Keratinocyte (primary cell): ENCODE measurements around the gene CREB3. TPM values are rescaled to one million over a fixed set of nuclear protein-coding genes. Genes with fewer than 3 reads are reported as not detected.

Experiments
- DNase-seq: peaks from one replicate; pipeline ENCODE4 v3.0.0-alpha.2; 2011; ENCODE audit warnings: low read depth, missing footprints, low spot score
- FAIRE-seq: peaks from 2 replicates; lab custom pipeline; 2011; peaks lifted over from hg19 to GRCh38; lab: Jason Lieb, UNC
- H2AFZ ChIP-seq: 2 replicates; pipeline ENCODE4 v1.6.0; 2012; ENCODE audit warnings: low read length, control low read depth, inconsistent platforms; ENCODE audit not compliant: control insufficient read depth
- H3K27ac ChIP-seq: 2 replicates; pipeline ENCODE4 v1.5.1; 2011; ENCODE audit warnings: low read length; ENCODE audit not compliant: control insufficient read depth, insufficient read depth
- H3K27me3 ChIP-seq: 3 replicates; pipeline ENCODE4 v1.6.0; 2011; ENCODE audit warnings: low read length; ENCODE audit not compliant: control insufficient read depth, insufficient read depth; ENCODE audit errors: extremely low read depth
- H3K36me3 ChIP-seq, 2 experiments: 2 replicates in 1 of 2; 3 replicates in 1 of 2; pipeline ENCODE4 v1.5.1; 2011; ENCODE audit warnings: low read length in 2 of 2, mild to moderate bottlenecking in 1 of 2; ENCODE audit not compliant: control insufficient read depth in 2 of 2, insufficient read depth in 2 of 2; ENCODE audit errors: extremely low read depth in 1 of 2
- H3K4me1 ChIP-seq: 3 replicates; pipeline ENCODE4 v1.5.1; 2011; ENCODE audit warnings: low read length; ENCODE audit not compliant: control insufficient read depth, insufficient read depth; ENCODE audit errors: extremely low read depth
- H3K4me2 ChIP-seq: 3 replicates; pipeline ENCODE4 v1.6.0; 2011; ENCODE audit warnings: low read depth, low read length; ENCODE audit not compliant: control insufficient read depth, insufficient read depth; ENCODE audit errors: extremely low read depth
- H3K4me3 ChIP-seq, 3 experiments: fragments of 200-600 bp in 1 of 3; sonication (generic) in 1 of 3; 2 replicates in 2 of 3; 3 replicates in 1 of 3; pipeline ENCODE4 v1.5.1; 2011 to 2016; ENCODE audit warnings: low read length in 3 of 3, mild to moderate bottlenecking in 3 of 3, control low read depth in 2 of 3, inconsistent platforms in 1 of 3, low read depth in 1 of 3, mixed read lengths in 1 of 3, mixed run types in 1 of 3, moderate library complexity in 1 of 3; ENCODE audit not compliant: control insufficient read depth in 2 of 3, insufficient read depth in 2 of 3; ENCODE audit errors: extremely low read depth in 1 of 3
- H3K79me2 ChIP-seq: 2 replicates; pipeline ENCODE4 v1.6.0; 2012; ENCODE audit warnings: low read length; ENCODE audit not compliant: control insufficient read depth, insufficient read depth
- H3K9ac ChIP-seq: 3 replicates; pipeline ENCODE4 v1.6.0; 2011; ENCODE audit warnings: low read length; ENCODE audit not compliant: control insufficient read depth, insufficient read depth; ENCODE audit errors: extremely low read depth
- H3K9me1 ChIP-seq: 3 replicates; pipeline ENCODE4 v1.6.0; 2011; ENCODE audit warnings: low read length; ENCODE audit not compliant: control insufficient read depth, insufficient read depth; ENCODE audit errors: extremely low read depth
- H3K9me3 ChIP-seq: 2 replicates; pipeline ENCODE4 v1.5.1; 2012; ENCODE audit warnings: low read depth, low read length; ENCODE audit not compliant: control insufficient read depth
- H4K20me1 ChIP-seq: 3 replicates; pipeline ENCODE4 v1.6.0; 2011; ENCODE audit warnings: low read length; ENCODE audit not compliant: control insufficient read depth, insufficient read depth; ENCODE audit errors: extremely low read depth
- CTCF ChIP-seq, 3 experiments: IDR thresholded peaks in 1 of 3; conservative IDR thresholded peaks in 1 of 3; optimal IDR thresholded peaks in 1 of 3; 2 replicates in 2 of 3; 3 replicates in 1 of 3; pipeline versions ENCODE3 to v1.5.1; 2011; ENCODE audit warnings: low read length in 3 of 3, mild to moderate bottlenecking in 3 of 3, moderate library complexity in 2 of 3, control low read depth in 1 of 3, inconsistent platforms in 1 of 3; ENCODE audit not compliant: insufficient read depth in 2 of 3; ENCODE audit errors: extremely low read depth in 1 of 3
- EZH2 ChIP-seq: IDR thresholded peaks from one replicate; pipeline ENCODE4 v1.6.1; 2012; ENCODE audit warnings: inconsistent platforms, mild to moderate bottlenecking, low read length, moderate library complexity
- dilution Hi-C: fragments of 300-500 bp; cut with MboI; formaldehyde crosslinking; loops from one replicate; pipeline ENCODE4 v1.7.0; 2020; ENCODE audit warnings: low sequenced_read_pairs; ENCODE audit not compliant: extremely low pct_ligation_motif_present
- polyA plus RNA-seq, 5 experiments: library from polyadenylated mRNA; depleted of rRNA in 3 of 5; stranded (reverse) in 3 of 5; stranded (forward) in 1 of 5; unstranded in 1 of 5; fragments of >200 nt; gene quantifications; 1 replicate in 1 of 5; 2 replicates in 3 of 5; 3 replicates in 1 of 5; pipeline versions ENCODE4 v1.2.1 to v1.2.3, GENCODE V29; 2011 to 2012; ENCODE audit warnings: missing spikeins in 2 of 5, low read depth in 1 of 5, low replicate concordance in 1 of 5

CREB3 gene
- polyA plus RNA-seq, 1 donor (not counting 4 experiments of a cell fraction or from before 2014, with no cell fraction given) = 24.6 TPM

DNA sequence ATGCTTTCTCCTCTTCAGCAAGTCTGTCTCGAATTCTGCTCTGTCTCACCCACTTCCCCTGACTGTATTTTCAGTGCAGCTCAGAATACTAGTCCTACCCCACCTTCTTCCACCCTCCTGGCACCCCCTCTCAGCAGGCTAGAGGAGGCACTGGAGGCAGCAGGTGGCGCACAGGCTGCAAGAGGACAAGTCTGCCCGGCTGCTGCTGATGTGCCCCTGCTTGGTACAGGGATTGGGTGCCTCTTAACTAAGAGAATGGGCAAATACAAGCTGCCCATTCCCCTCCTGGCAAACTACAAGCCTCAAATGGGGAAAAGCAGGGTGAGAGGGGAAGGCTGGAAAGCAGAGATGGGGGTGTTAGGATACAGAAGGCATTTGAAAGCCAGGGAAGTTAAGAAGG is 5.5 kb upstream of the CREB3 start:
- H3K9me1 ChIP-seq = peaks cover 7% of the 10 kb centered on the region
- peaks cover 26% of the 10 kb centered on the region for H4K20me1 ChIP-seq
- no peak overlapping the region for H3K4me3 ChIP-seq
- H3K79me2 ChIP-seq = peaks cover 63% of the 10 kb centered on the region
- peaks cover 31 to 34% of the 10 kb centered on the region in 2 experiments for H3K36me3 ChIP-seq
- H3K9ac ChIP-seq = no peak overlapping the region
- H2AFZ ChIP-seq = no peak overlapping the region
- peaks cover 36% of the 10 kb centered on the region for H3K4me1 ChIP-seq
- H3K9me3 ChIP-seq = no peaks in the 10 kb centered on the region
- no peaks in the 10 kb centered on the region for H3K27me3 ChIP-seq
- FAIRE-seq (no peak), DNase-seq (no peak)
- dilution Hi-C loops = no loop called here
- H3K4me2 ChIP-seq = no peak overlapping the region
- TF ChIP-seq CTCF (optimal IDR thresholded peaks at IDR 0.05 in 1 of 3, IDR thresholded peaks at IDR 0.05 in 1 of 3, conservative IDR thresholded peaks at IDR 0.05 in 1 of 3; ENCODE audit: extremely low read depth in 1 of 3, insufficient read depth in 2 of 3, low read length in 3 of 3) (peak in 1 of 3 experiments; percentile 30), EZH2 (no peak)
- H3K27ac ChIP-seq = no peak overlapping the region

GRCh38 chr9:35727676-35728040 is 4.8 kb upstream of the CREB3 start:
- FAIRE-seq (no peak), DNase-seq (no peak)
- peaks cover 25 to 28% of the 10 kb centered on the region in 2 experiments for H3K36me3 ChIP-seq
- no peak for TF ChIP-seq EZH2
- no peak for TF ChIP-seq CTCF (optimal IDR thresholded peaks at IDR 0.05 in 1 of 3, IDR thresholded peaks at IDR 0.05 in 1 of 3, conservative IDR thresholded peaks at IDR 0.05 in 1 of 3; ENCODE audit: extremely low read depth in 1 of 3, insufficient read depth in 2 of 3, low read length in 3 of 3)
- H3K9me1 ChIP-seq = peaks cover 7% of the 10 kb centered on the region
- H3K27me3 ChIP-seq = no peaks in the 10 kb centered on the region
- no peak overlapping the region for H3K9ac ChIP-seq
- no peak overlapping the region for H3K4me2 ChIP-seq
- H3K79me2 ChIP-seq = peaks cover 63% of the 10 kb centered on the region
- no peak overlapping the region for H2AFZ ChIP-seq
- H3K27ac ChIP-seq = no peak overlapping the region
- no peaks in the 10 kb centered on the region for H3K9me3 ChIP-seq
- H3K4me3 ChIP-seq = no peak overlapping the region
- dilution Hi-C loops = no loop called here
- H4K20me1 ChIP-seq = peaks cover 26% of the 10 kb centered on the region
- H3K4me1 ChIP-seq = peaks cover 36% of the 10 kb centered on the region
